PC-9 (cell line): ENCODE results near the gene PLAC1.

Source experiments
- EZH2 ChIP-seq: fragments of 200-600 bp; sonication (generic); IDR thresholded peaks from 2 replicates; pipeline ENCODE4 v1.8.0; 2017; ENCODE audit warnings: antibody characterized with exemption, low read depth
- TF ChIP-seq, protein P1 (sequence below): fragments of 200-600 bp; sonication (generic); conservative IDR thresholded peaks from 2 replicates; pipeline ENCODE4 v1.6.1; 2017; ENCODE audit warnings: mixed run types, antibody characterized with exemption, mild to moderate bottlenecking, moderate library complexity

DNA sequence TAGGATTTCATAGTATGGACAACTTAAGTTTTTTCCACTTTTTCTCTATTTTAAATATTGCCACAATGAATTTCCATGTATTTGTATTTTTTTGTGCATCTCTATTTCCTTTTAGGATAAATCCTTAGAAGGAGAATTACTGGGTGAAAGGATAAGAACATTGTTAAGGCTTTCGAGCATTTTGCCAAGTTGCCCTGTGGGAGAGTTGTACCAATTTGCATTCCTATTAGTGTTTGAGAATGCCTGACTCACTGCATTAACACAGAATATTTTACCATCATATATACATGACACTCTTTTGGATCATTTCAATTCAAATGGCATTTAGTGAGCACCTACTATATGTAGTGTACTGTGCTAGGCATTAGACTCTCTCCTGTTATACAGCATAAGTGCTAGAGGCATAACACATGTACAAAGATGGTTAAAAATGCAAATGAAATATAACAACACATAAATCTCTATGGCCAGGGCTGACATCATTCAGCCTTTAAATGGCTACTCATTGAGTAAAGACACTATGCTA, 57.0 kb downstream of the PLAC1 start:
- TF ChIP-seq, protein P1, sequence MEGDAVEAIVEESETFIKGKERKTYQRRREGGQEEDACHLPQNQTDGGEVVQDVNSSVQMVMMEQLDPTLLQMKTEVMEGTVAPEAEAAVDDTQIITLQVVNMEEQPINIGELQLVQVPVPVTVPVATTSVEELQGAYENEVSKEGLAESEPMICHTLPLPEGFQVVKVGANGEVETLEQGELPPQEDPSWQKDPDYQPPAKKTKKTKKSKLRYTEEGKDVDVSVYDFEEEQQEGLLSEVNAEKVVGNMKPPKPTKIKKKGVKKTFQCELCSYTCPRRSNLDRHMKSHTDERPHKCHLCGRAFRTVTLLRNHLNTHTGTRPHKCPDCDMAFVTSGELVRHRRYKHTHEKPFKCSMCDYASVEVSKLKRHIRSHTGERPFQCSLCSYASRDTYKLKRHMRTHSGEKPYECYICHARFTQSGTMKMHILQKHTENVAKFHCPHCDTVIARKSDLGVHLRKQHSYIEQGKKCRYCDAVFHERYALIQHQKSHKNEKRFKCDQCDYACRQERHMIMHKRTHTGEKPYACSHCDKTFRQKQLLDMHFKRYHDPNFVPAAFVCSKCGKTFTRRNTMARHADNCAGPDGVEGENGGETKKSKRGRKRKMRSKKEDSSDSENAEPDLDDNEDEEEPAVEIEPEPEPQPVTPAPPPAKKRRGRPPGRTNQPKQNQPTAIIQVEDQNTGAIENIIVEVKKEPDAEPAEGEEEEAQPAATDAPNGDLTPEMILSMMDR = no peak
- no peak for TF ChIP-seq EZH2
